H1 (cell line): Measurements from ENCODE around the gene SEMA3C. TPM values are rescaled to one million over a fixed set of nuclear protein-coding genes. Genes with fewer than 3 reads are reported as not detected.

Experiments
- CTCF ChIA-PET: fragments of 300-600 bp; sonication (Branson Sonifier 250); formaldehyde crosslinking; loops from one replicate; lab custom pipeline; 2021; ENCODE audit not compliant: partially characterized antibody; lab: Charles Lee
- POLR2A ChIA-PET: fragments of 300-600 bp; sonication (Branson Sonifier 250); formaldehyde crosslinking; loops from one replicate; lab custom pipeline; 2021; ENCODE audit warnings: inconsistent platforms; ENCODE audit not compliant: partially characterized antibody; lab: Charles Lee
- DNase-seq, 2 experiments: peaks; one replicate each; pipeline versions ENCODE4 v3.0.0 to v3.0.0-alpha.2; 2010 to 2022; ENCODE audit warnings: low spot score in 2 of 2, low read depth in 1 of 2, mixed read lengths in 1 of 2
- FAIRE-seq: peaks from 2 replicates; lab custom pipeline; 2011; peaks lifted over from hg19 to GRCh38; lab: Jason Lieb, UNC
- H2AFZ ChIP-seq: 2 replicates; pipeline ENCODE4 v1.8.1; 2012; ENCODE audit warnings: low read length, inconsistent platforms
- H2AK5ac ChIP-seq: 2 replicates; pipeline ENCODE4 v1.6.1; 2013; ENCODE audit warnings: low read depth, low read length
- H2BK120ac ChIP-seq: replicated peaks from 2 replicates; pipeline ENCODE3; 2013; ENCODE audit warnings: low read depth, low read length, inconsistent platforms
- H2BK12ac ChIP-seq: 2 replicates; pipeline ENCODE4 v1.6.1; 2013; ENCODE audit warnings: low read depth, low read length
- H2BK15ac ChIP-seq: 2 replicates; pipeline ENCODE4 v1.6.1; 2013; ENCODE audit warnings: low read length
- H2BK20ac ChIP-seq: 2 replicates; pipeline ENCODE4 v1.6.1; 2013; ENCODE audit warnings: low read length
- H2BK5ac ChIP-seq: 2 replicates; pipeline ENCODE4 v1.6.1; 2013; ENCODE audit warnings: low read depth, low read length
- H3K14ac ChIP-seq: 2 replicates; pipeline ENCODE4 v1.6.1; 2013; ENCODE audit warnings: inconsistent platforms; ENCODE audit not compliant: insufficient read length
- H3K18ac ChIP-seq: 2 replicates; pipeline ENCODE4 v1.6.1; 2013; ENCODE audit warnings: low read length; ENCODE audit errors: extremely low read depth
- H3K23ac ChIP-seq: 2 replicates; pipeline ENCODE4 v1.6.1; 2013; ENCODE audit warnings: inconsistent platforms; ENCODE audit not compliant: insufficient read length
- H3K23me2 ChIP-seq: 2 replicates; pipeline ENCODE4 v1.6.1; 2013; ENCODE audit warnings: low read depth, low read length
- H3K27ac ChIP-seq: 2 replicates; pipeline ENCODE4 v1.6.1; 2011; ENCODE audit warnings: low read depth, low read length, inconsistent platforms
- H3K27me3 ChIP-seq, 4 experiments: replicated peaks in 1 of 4; 1 replicate in 1 of 4; 2 replicates in 3 of 4; pipeline versions ENCODE4 v1.6.1 to v1.8.1; 2011 to 2013; ENCODE audit warnings: low read length in 3 of 4, mild to moderate bottlenecking in 3 of 4, inconsistent platforms in 2 of 4, mixed read lengths in 2 of 4, moderate library complexity in 1 of 4; ENCODE audit not compliant: control insufficient read depth in 3 of 4, insufficient read depth in 3 of 4; ENCODE audit errors: extremely low read depth in 1 of 4
- H3K36me3 ChIP-seq, 4 experiments: 2 replicates each; pipeline versions ENCODE4 v1.6.1 to v1.8.1; 2011 to 2013; ENCODE audit warnings: mild to moderate bottlenecking in 4 of 4, low read length in 3 of 4, moderate library complexity in 2 of 4, control low read depth in 1 of 4, inconsistent platforms in 1 of 4; ENCODE audit not compliant: insufficient read depth in 4 of 4, control insufficient read depth in 2 of 4
- H3K4ac ChIP-seq: replicated peaks from 2 replicates; pipeline ENCODE3; 2013; ENCODE audit warnings: low read length, low read depth, mixed read lengths, inconsistent platforms; ENCODE audit not compliant: insufficient read length
- H3K4me1 ChIP-seq, 4 experiments: replicated peaks in 1 of 4; 1 replicate in 1 of 4; 2 replicates in 3 of 4; pipeline versions ENCODE4 v1.6.1 to v1.8.1; 2011 to 2013; ENCODE audit warnings: low read length in 3 of 4, inconsistent platforms in 2 of 4, mixed read lengths in 1 of 4; ENCODE audit not compliant: insufficient read depth in 4 of 4, control insufficient read depth in 3 of 4
- H3K4me2 ChIP-seq, 2 experiments: 2 replicates each; pipeline versions ENCODE4 v1.6.1 to v1.8.1; 2011 to 2013; ENCODE audit warnings: low read depth in 2 of 2, low read length in 2 of 2, control low read depth in 1 of 2, inconsistent platforms in 1 of 2, mild to moderate bottlenecking in 1 of 2; ENCODE audit not compliant: insufficient read depth in 1 of 2
- H3K4me3 ChIP-seq, 4 experiments: fragments of 200-600, 300-600 bp in 1 of 4; sonication (generic), shearing (Covaris generic), sonication (Bioruptor Twin) in 1 of 4; 2 replicates each; pipeline versions ENCODE4 v1.5.1 to v1.8.1; 2011 to 2016; ENCODE audit warnings: low read length in 4 of 4, low read depth in 3 of 4, control low read depth in 2 of 4, inconsistent platforms in 2 of 4, mild to moderate bottlenecking in 2 of 4, mixed read lengths in 1 of 4, moderate library complexity in 1 of 4; ENCODE audit not compliant: insufficient read depth in 2 of 4; ENCODE audit errors: extremely low read depth in 1 of 4
- H3K56ac ChIP-seq: replicated peaks from 2 replicates; pipeline ENCODE3; 2013; ENCODE audit warnings: low read depth, mild to moderate bottlenecking, mixed read lengths, low read length, inconsistent platforms; ENCODE audit not compliant: insufficient read length
- H3K79me1 ChIP-seq: 2 replicates; pipeline ENCODE4 v1.6.1; 2013; ENCODE audit warnings: low read depth, low read length, control low read depth
- H3K79me2 ChIP-seq, 2 experiments: 2 replicates each; pipeline versions ENCODE4 v1.6.1 to v1.8.1; 2012 to 2013; ENCODE audit warnings: low read length in 2 of 2, mild to moderate bottlenecking in 2 of 2, inconsistent platforms in 1 of 2; ENCODE audit not compliant: insufficient read depth in 2 of 2, control insufficient read depth in 1 of 2
- H3K9ac ChIP-seq, 4 experiments: replicated peaks in 1 of 4; 1 replicate in 1 of 4; 2 replicates in 3 of 4; pipeline versions ENCODE4 v1.6.1 to v1.8.1; 2011 to 2013; ENCODE audit warnings: low read depth in 3 of 4, low read length in 3 of 4, control low read depth in 2 of 4, mild to moderate bottlenecking in 2 of 4, moderate library complexity in 2 of 4, inconsistent platforms in 1 of 4; ENCODE audit errors: extremely low read depth in 1 of 4
- H3K9me3 ChIP-seq, 2 experiments: 2 replicates each; pipeline versions ENCODE4 v1.6.1 to v1.8.1; 2012 to 2013; ENCODE audit warnings: mild to moderate bottlenecking in 2 of 2, moderate library complexity in 2 of 2, control low read depth in 1 of 2, inconsistent platforms in 1 of 2, low read depth in 1 of 2, low read length in 1 of 2, mixed read lengths in 1 of 2; ENCODE audit not compliant: insufficient read depth in 2 of 2
- H4K20me1 ChIP-seq, 2 experiments: replicated peaks in 1 of 2; 2 replicates each; pipeline versions ENCODE3 to v1.8.1; 2011 to 2013; ENCODE audit warnings: inconsistent platforms in 2 of 2, low read length in 2 of 2, mild to moderate bottlenecking in 1 of 2; ENCODE audit not compliant: insufficient read depth in 2 of 2, control insufficient read depth in 1 of 2
- H4K5ac ChIP-seq: 2 replicates; pipeline ENCODE4 v1.6.1; 2013; ENCODE audit warnings: low read length, low read depth, mixed read lengths, inconsistent platforms; ENCODE audit not compliant: insufficient read length
- H4K8ac ChIP-seq: 2 replicates; pipeline ENCODE4 v1.8.0; 2013; ENCODE audit warnings: mild to moderate bottlenecking, moderate library complexity, low read length, inconsistent platforms; ENCODE audit not compliant: insufficient read depth; ENCODE audit errors: extremely low read depth
- H4K91ac ChIP-seq: replicated peaks from 2 replicates; pipeline ENCODE3; 2013; ENCODE audit warnings: low read length, mixed read lengths, inconsistent platforms; ENCODE audit not compliant: insufficient read length
- ATF3 ChIP-seq: IDR thresholded peaks from 2 replicates; pipeline ENCODE4 v1.6.1; 2011; ENCODE audit warnings: low read depth, mild to moderate bottlenecking, low read length; ENCODE audit not compliant: insufficient read depth
- CTCF ChIP-seq, 3 experiments: IDR thresholded peaks; 1 replicate in 2 of 3; 2 replicates in 1 of 3; pipeline versions ENCODE4 v1.5.1 to v1.6.1; 2011; ENCODE audit warnings: low read length in 3 of 3, mild to moderate bottlenecking in 3 of 3, inconsistent platforms in 2 of 3, low read depth in 1 of 3, moderate library complexity in 1 of 3; ENCODE audit not compliant: insufficient read depth in 1 of 3; ENCODE audit errors: control extremely low read depth in 1 of 3
- EZH2 ChIP-seq: fragments of 200-600 bp; sonication (generic); IDR thresholded peaks from 2 replicates; pipeline ENCODE4 v1.7.1; 2012; ENCODE audit warnings: low read depth, mild to moderate bottlenecking, moderate library complexity, low read length, inconsistent platforms; ENCODE audit not compliant: severe bottlenecking
- JUND ChIP-seq: IDR thresholded peaks from 2 replicates; pipeline ENCODE4 v1.6.1; 2011; ENCODE audit warnings: mild to moderate bottlenecking, improper control_type of control experiment, low read length
- NRF1 ChIP-seq: IDR thresholded peaks from 2 replicates; pipeline ENCODE4 v1.6.1; 2011; ENCODE audit warnings: mild to moderate bottlenecking, low read depth, low read length, improper control_type of control experiment
- POU5F1 ChIP-seq: IDR thresholded peaks from 2 replicates; pipeline ENCODE4 v1.6.1; 2011; ENCODE audit warnings: low read depth, mild to moderate bottlenecking, low read length, moderate library complexity
- RFX5 ChIP-seq: IDR thresholded peaks from 2 replicates; pipeline ENCODE4 v1.6.1; 2011; ENCODE audit warnings: low read depth, low read length, improper control_type of control experiment, borderline replicate concordance
- RXRA ChIP-seq: IDR thresholded peaks from 2 replicates; pipeline ENCODE4 v1.6.1; 2011; ENCODE audit warnings: low read depth, mild to moderate bottlenecking, low read length, moderate library complexity; ENCODE audit not compliant: insufficient read depth
- SAP30 ChIP-seq: fragments of 300-600 bp; sonication (generic); IDR thresholded peaks from 2 replicates; pipeline ENCODE4 v1.7.1; 2012; ENCODE audit warnings: low read length, moderate library complexity, mild to moderate bottlenecking, inconsistent platforms; ENCODE audit not compliant: insufficient read depth, insufficient replicate concordance
- SP4 ChIP-seq: IDR thresholded peaks from 2 replicates; pipeline ENCODE4 v1.6.1; 2012; ENCODE audit warnings: low read length, inconsistent platforms
- WGBS, 2 experiments: shearing (Covaris generic) in 1 of 2; methylation state at CpG; one replicate each; pipeline versions ENCODE4 v1.1.6 to v1.1.7; 2013 to 2015; ENCODE audit warnings: low lambda C conversion rate in 2 of 2, mixed read lengths in 2 of 2, inconsistent platforms in 1 of 2, low coverage in 1 of 2, missing lambda C conversion rate in 1 of 2; ENCODE audit not compliant: insufficient replicate concordance in 2 of 2, insufficient coverage in 1 of 2, insufficient read length in 1 of 2; ENCODE audit errors: extremely low coverage in 1 of 2, missing lambda C conversion rate in 1 of 2; 5-methylcytosine and 5-hydroxymethylcytosine counted together
- polyA plus RNA-seq, 7 experiments: library from polyadenylated mRNA; depleted of rRNA in 3 of 7; stranded (reverse) in 5 of 7; unstranded in 2 of 7; fragments of >200 nt in 5 of 7; fragments of 200-250 nt in 2 of 7; gene quantifications; 1 replicate in 5 of 7; 2 replicates in 1 of 7; 4 replicates in 1 of 7; pipeline versions ENCODE4 v1.2.1 to v1.2.3, GENCODE V29; 2011 to 2013; ENCODE audit warnings: missing spikeins in 2 of 7, mixed read lengths in 2 of 7
- total RNA-seq: library from RNA; stranded (reverse); fragmentation: NEBNext Ultra II Directional; extraction: Animal tissue kit (Norgen Biotek cat#: 25700); gene quantifications from 2 replicates; pipeline ENCODE4 v1.2.1, GENCODE V29; 2021
- TF ChIP-seq, protein P1 (sequence below): IDR thresholded peaks from 2 replicates; pipeline ENCODE4 v1.6.1; 2012; ENCODE audit warnings: inconsistent platforms

SEMA3C gene
- total and polyA plus RNA-seq, 2 of the 8 experiments (the other 6 are each of a cell fraction or from before 2014, with no cell fraction given) = 0.15 to 1.4 TPM

DNA sequence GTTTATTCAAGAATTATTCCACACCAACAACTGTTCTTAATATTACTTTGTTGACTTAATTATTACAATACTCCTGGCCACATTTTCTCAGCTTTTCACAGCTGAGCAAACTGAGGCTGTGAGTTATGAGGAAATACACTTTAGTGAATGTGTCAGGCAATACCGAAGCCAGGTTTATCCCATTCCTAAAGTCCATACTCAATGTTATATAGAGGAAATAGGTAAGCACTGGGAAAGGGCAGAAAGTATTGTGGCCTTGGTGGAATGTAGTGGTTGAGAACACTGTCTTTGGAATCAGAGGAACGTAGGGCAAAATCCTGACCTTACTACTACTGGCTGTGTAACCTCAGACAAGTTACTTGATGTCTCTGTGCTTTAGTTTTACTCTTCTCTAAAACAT, 169.6 kb downstream of the SEMA3C start:
- Histone ChIP-seq H3K4ac (no peak overlapping the region), H3K23ac (no peak overlapping the region), H4K20me1 (no peaks in the 10 kb centered on the region), H2BK15ac (no peak overlapping the region), H3K27ac (no peak overlapping the region), H3K56ac (no peak overlapping the region), H2AFZ (no peak overlapping the region), H2BK12ac (no peak overlapping the region), H3K79me2 (no peaks in the 10 kb centered on the region), H3K9me3 (no peaks in the 10 kb centered on the region), H3K23me2 (peaks cover 2% of the 10 kb centered on the region; the same call in 1 of the 2 replicates), H2BK120ac (no peak overlapping the region), H3K4me3 (no peak overlapping the region), H3K9ac (no peak overlapping the region), H2AK5ac (no peak overlapping the region), H3K36me3 (no peaks in the 10 kb centered on the region), H2BK5ac (no peak overlapping the region), H3K14ac (no peak overlapping the region), H4K5ac (no peak overlapping the region), H4K8ac (no peak overlapping the region), H3K4me2 (no peak overlapping the region), H2BK20ac (no peak overlapping the region), H3K18ac (no peak overlapping the region), H3K4me1 (peaks cover 0 to 3% (median 2%) of the 10 kb centered on the region in 4 experiments; a peak in 2 of 7 replicates), H3K79me1 (no peaks in the 10 kb centered on the region), H3K27me3 (no peaks in the 10 kb centered on the region), H4K91ac (no peak overlapping the region)
- 95% methylated on average over 2 of the region's 2 CpGs; no CpG with 5 or more reads in 1 of the 2 experiments for WGBS, 2 experiments
- POLR2A ChIA-PET = no interaction called here
- CTCF ChIA-PET = no interaction called here
- no peak for FAIRE-seq
- no peak for DNase-seq
- TF ChIP-seq SP4 (no peak), POU5F1 (no peak), ATF3 (no peak), JUND (no peak), NRF1 (no peak), RFX5 (no peak), RXRA (no peak), CTCF (IDR thresholded peaks at IDR 0.05; ENCODE audit: control extremely low read depth in 1 of 3, insufficient read depth in 1 of 3, low read depth in 1 of 3, low read length in 3 of 3) (no peak), SAP30 (no peak), EZH2 (no peak)
- TF ChIP-seq, protein P1, sequence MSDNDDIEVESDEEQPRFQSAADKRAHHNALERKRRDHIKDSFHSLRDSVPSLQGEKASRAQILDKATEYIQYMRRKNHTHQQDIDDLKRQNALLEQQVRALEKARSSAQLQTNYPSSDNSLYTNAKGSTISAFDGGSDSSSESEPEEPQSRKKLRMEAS = no peak
